SH-SY5Y (cell line): Measurements from ENCODE around the gene KLRB1.

Experiments
- GATA2 ChIP-seq: IDR thresholded peaks from 2 replicates; pipeline ENCODE4 v1.6.1; 2011; ENCODE audit warnings: mild to moderate bottlenecking, low read depth, low read length
- GATA3 ChIP-seq: IDR thresholded peaks from 2 replicates; pipeline ENCODE4 v1.6.1; 2011; ENCODE audit warnings: low read depth, mild to moderate bottlenecking, low read length, moderate library complexity

DNA sequence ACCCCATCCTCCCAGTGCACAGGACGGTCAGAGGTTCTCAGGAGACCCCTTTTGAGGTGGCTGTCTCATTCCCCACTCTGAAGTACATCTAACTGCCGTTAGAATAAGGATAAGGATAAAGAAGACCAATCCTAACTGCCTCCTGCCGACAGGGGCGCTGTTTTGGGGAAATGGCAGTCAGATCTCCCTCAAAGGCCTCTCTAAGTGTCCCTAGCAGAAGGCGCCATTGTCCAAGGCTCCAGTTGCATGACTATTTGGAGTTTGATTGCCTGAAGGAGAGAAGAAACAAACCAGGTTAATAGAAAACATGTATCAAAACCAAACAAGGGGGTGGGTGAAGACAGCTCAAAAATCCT is 29.1 kb upstream of the KLRB1 start:
- TF ChIP-seq GATA2 (no peak), GATA3 (no peak)
